IMR-90 (cell line): Measurements from ENCODE around the gene BRMS1. TPM values are rescaled to one million over a fixed set of nuclear protein-coding genes. Genes with fewer than 3 reads are reported as not detected.
"Not testable (repeated sequence)": the region's sequence is repeated elsewhere in the genome, so short reads cannot be mapped to it uniquely, and the experiment has no call there.

Experiments used
- ATAC-seq: fragments of 200-7000 bp; cut with Tn5 transposase; 2 replicates; pipeline ENCODE4 v1.9.1; 2020; ENCODE audit warnings: low read depth, mild to moderate bottlenecking, moderate library complexity
- BruUV-seq: library from RNA; stranded (reverse); fragments of 400-500 nt; replicated peaks from 2 replicates; lab custom pipeline; 2021; lab: Mats Ljungman, UMichigan
- CTCF ChIA-PET: fragments of 300-600 bp; formaldehyde crosslinking; extraction: SDS; loops from one replicate; lab custom pipeline; 2021; ENCODE audit warnings: antibody characterized with exemption; lab: Yijun Ruan, JAX
- POLR2A ChIA-PET: fragments of 300-600 bp; sonication (Branson Sonifier 250); formaldehyde crosslinking; loops from one replicate; lab custom pipeline; 2022; ENCODE audit warnings: antibody characterized with exemption; ENCODE audit not compliant: unreplicated experiment; lab: Charles Lee
- DNase-seq: peaks from one replicate; pipeline ENCODE4 v3.0.0; 2013
- H2AFZ ChIP-seq: replicated peaks from 2 replicates; pipeline ENCODE3; 2013; ENCODE audit warnings: low read length, mild to moderate bottlenecking; ENCODE audit not compliant: poor library complexity
- H2AK5ac ChIP-seq: 2 replicates; pipeline ENCODE4 v1.6.1; 2013; ENCODE audit warnings: low read depth, low read length, inconsistent platforms
- H2AK9ac ChIP-seq: replicated peaks from 2 replicates; pipeline ENCODE3; 2013; ENCODE audit warnings: mild to moderate bottlenecking, low read depth, low read length, moderate library complexity; ENCODE audit not compliant: poor library complexity
- H2BK120ac ChIP-seq: 2 replicates; pipeline ENCODE4 v1.6.1; 2013; ENCODE audit warnings: low read depth, low read length, inconsistent platforms
- H2BK15ac ChIP-seq: 3 replicates; pipeline ENCODE4 v1.6.1; 2013; ENCODE audit warnings: low read depth, low read length, inconsistent platforms
- H2BK20ac ChIP-seq: 2 replicates; pipeline ENCODE4 v1.6.1; 2013; ENCODE audit warnings: low read depth, mild to moderate bottlenecking, inconsistent platforms, low read length, moderate library complexity
- H2BK5ac ChIP-seq: 2 replicates; pipeline ENCODE4 v1.6.1; 2013; ENCODE audit warnings: mild to moderate bottlenecking, low read depth, low read length, inconsistent platforms; ENCODE audit not compliant: poor library complexity, severe bottlenecking
- H3K14ac ChIP-seq: replicated peaks from 2 replicates; pipeline ENCODE4 v1.6.1; 2013; ENCODE audit warnings: low read depth, low read length, inconsistent platforms
- H3K18ac ChIP-seq: 2 replicates; pipeline ENCODE4 v1.6.1; 2013; ENCODE audit warnings: low read depth, low read length, control low read depth
- H3K23ac ChIP-seq: 2 replicates; pipeline ENCODE4 v1.6.1; 2013; ENCODE audit warnings: low read depth, low read length, inconsistent platforms
- H3K27ac ChIP-seq: 2 replicates; pipeline ENCODE4 v1.5.1; 2013; ENCODE audit warnings: mild to moderate bottlenecking, control low read depth, low read length; ENCODE audit not compliant: insufficient read depth
- H3K27me3 ChIP-seq: 2 replicates; pipeline ENCODE4 v1.6.1; 2013; ENCODE audit warnings: low read length; ENCODE audit not compliant: control insufficient read depth, insufficient read depth
- H3K36me3 ChIP-seq: 2 replicates; pipeline ENCODE4 v1.6.1; 2013; ENCODE audit warnings: low read length, mixed read lengths; ENCODE audit not compliant: control insufficient read depth, insufficient read depth
- H3K4ac ChIP-seq: 2 replicates; pipeline ENCODE4 v1.6.1; 2013; ENCODE audit warnings: low read depth, low read length, inconsistent platforms
- H3K4me1 ChIP-seq: 2 replicates; pipeline ENCODE4 v1.6.1; 2013; ENCODE audit warnings: low read length, mixed read lengths; ENCODE audit not compliant: control insufficient read depth, insufficient read depth
- H3K4me2 ChIP-seq: 2 replicates; pipeline ENCODE4 v1.6.1; 2013; ENCODE audit warnings: low read depth, mild to moderate bottlenecking, control low read depth, low read length, moderate library complexity
- H3K4me3 ChIP-seq: 2 replicates; pipeline ENCODE4 v1.5.1; 2013; ENCODE audit warnings: low read depth, mild to moderate bottlenecking, control low read depth, low read length, moderate library complexity; ENCODE audit not compliant: insufficient read depth
- H3K56ac ChIP-seq: 2 replicates; pipeline ENCODE4 v1.6.1; 2013; ENCODE audit warnings: low read length, inconsistent platforms; ENCODE audit not compliant: insufficient read depth; ENCODE audit errors: extremely low read depth
- H3K79me1 ChIP-seq, 2 experiments: 2 replicates each; pipeline ENCODE4 v1.6.1; 2013; ENCODE audit warnings: low read length in 2 of 2, inconsistent platforms in 1 of 2, low read depth in 1 of 2
- H3K9ac ChIP-seq: 2 replicates; pipeline ENCODE4 v1.6.1; 2013; ENCODE audit warnings: low read depth, low read length, control low read depth
- H3K9me1 ChIP-seq: 2 replicates; pipeline ENCODE4 v1.6.1; 2013; ENCODE audit warnings: low read length, inconsistent platforms; ENCODE audit not compliant: insufficient read depth
- H3K9me3 ChIP-seq: 2 replicates; pipeline ENCODE4 v1.6.1; 2013; ENCODE audit warnings: low read length; ENCODE audit not compliant: control insufficient read depth, insufficient read depth
- H4K20me1 ChIP-seq: 2 replicates; pipeline ENCODE4 v1.6.1; 2013; ENCODE audit warnings: low read length, inconsistent platforms; ENCODE audit not compliant: insufficient read depth
- H4K5ac ChIP-seq: 2 replicates; pipeline ENCODE4 v1.6.1; 2013; ENCODE audit warnings: mild to moderate bottlenecking, low read depth, low read length, control low read depth
- H4K8ac ChIP-seq, 2 experiments: 2 replicates each; pipeline ENCODE4 v1.6.1; 2013; ENCODE audit warnings: low read depth in 2 of 2, low read length in 2 of 2, control low read depth in 1 of 2, inconsistent platforms in 1 of 2
- H4K91ac ChIP-seq: 2 replicates; pipeline ENCODE4 v1.6.1; 2013; ENCODE audit warnings: low read depth, low read length, inconsistent platforms; ENCODE audit not compliant: insufficient read depth
- WGBS, 2 experiments: methylation state at CpG; one replicate each; pipeline versions ENCODE4 v1.1.5 to v1.1.7; 2013; ENCODE audit warnings: missing lambda C conversion rate in 2 of 2; ENCODE audit not compliant: insufficient read length in 1 of 2; ENCODE audit errors: extremely low coverage in 2 of 2; 5-methylcytosine and 5-hydroxymethylcytosine counted together
- dilution Hi-C: fragments of 300-500 bp; cut with HindIII; formaldehyde crosslinking; loops from one replicate; pipeline ENCODE4 v1.14.3; 2018; ENCODE audit warnings: low sequenced_read_pairs; ENCODE audit not compliant: unreplicated experiment
- in situ Hi-C: fragments of 300-500 bp; cut with MboI; formaldehyde crosslinking; loops from 3 replicates; pipeline ENCODE4 v1.14.3; 2019; ENCODE audit warnings: low sequenced_read_pairs, inconsistent platforms, mixed read lengths
- intact Hi-C: fragments of 100-400 bp; cut with micrococcal nuclease; formaldehyde crosslinking; loops from 2 replicates; pipeline ENCODE4 v1.10.0; 2022
- polyA plus RNA-seq, 3 experiments: library from polyadenylated mRNA; depleted of rRNA; stranded (reverse); fragments of >200 nt; gene quantifications; 2 replicates each; pipeline ENCODE4 v1.2.3, GENCODE V29; 2012; ENCODE audit warnings: low replicate concordance in 1 of 3
- total RNA-seq: library from RNA; depleted of rRNA; stranded (reverse); fragments of >200 nt; gene quantifications from 2 replicates; pipeline ENCODE4 v1.2.3, GENCODE V29; 2012

Gene BRMS1
- total and polyA plus RNA-seq, 2 of the 4 experiments (the other 2 are of a cell fraction) = 48.3 to 57.9 TPM

- H3K27ac ChIP-seq, H3K4me2 ChIP-seq, H3K4ac ChIP-seq, H3K18ac ChIP-seq, H3K79me1 ChIP-seq, H2AK9ac ChIP-seq, H4K20me1 ChIP-seq, H2AFZ ChIP-seq, H3K36me3 ChIP-seq, H2BK15ac ChIP-seq, H2BK20ac ChIP-seq, H4K91ac ChIP-seq, H2BK5ac ChIP-seq, H3K23ac ChIP-seq, H3K9me1 ChIP-seq, intact Hi-C loops, H4K5ac ChIP-seq, H4K8ac ChIP-seq, POLR2A ChIA-PET, H3K9ac ChIP-seq, H3K4me3 ChIP-seq, H3K4me1 ChIP-seq, dilution Hi-C loops, H2BK120ac ChIP-seq, in situ Hi-C loops, H2AK5ac ChIP-seq, H3K14ac ChIP-seq, ATAC-seq, BruUV-seq, H3K9me3 ChIP-seq, H3K56ac ChIP-seq, DNase-seq: not testable (repeated sequence)
- peaks cover 16% of the 10 kb centered on the region for H3K27me3 ChIP-seq
- CTCF ChIA-PET = interaction anchor here (0.8 kb wide), 1 partner anchor 15 kb away, joined by 3 read pairs; no protein-coding TSS in a partner anchor
- WGBS, 2 experiments = 78% methylated on average over 5 of the region's 9 CpGs; no CpG with 5 or more reads in 1 of the 2 experiments
Measured at GRCh38 chr11:66373690-66374287, 28.9 kb upstream of the BRMS1 start.
